Mesodermal cell (in vitro differentiated cells): Measurements from ENCODE around the gene RBM11.

Experiments
- H3K27ac ChIP-seq: 2 replicates; pipeline ENCODE4 v1.7.0; 2013; ENCODE audit warnings: mild to moderate bottlenecking, low read depth, low read length, moderate library complexity; ENCODE audit not compliant: severe bottlenecking
- H3K36me3 ChIP-seq: 2 replicates; pipeline ENCODE4 v1.7.1; 2013; ENCODE audit warnings: mild to moderate bottlenecking, low read length, moderate library complexity; ENCODE audit not compliant: control insufficient read depth, insufficient read depth
- H3K4me1 ChIP-seq: one replicate; pipeline ENCODE4 v1.7.1; 2013; ENCODE audit warnings: mild to moderate bottlenecking, low read length; ENCODE audit not compliant: insufficient read depth, control insufficient read depth, poor library complexity, severe bottlenecking
- H3K4me3 ChIP-seq: 2 replicates; pipeline ENCODE4 v1.7.0; 2013; ENCODE audit warnings: low read length, control low read depth, mild to moderate bottlenecking; ENCODE audit not compliant: insufficient read depth, poor library complexity, severe bottlenecking; ENCODE audit errors: extremely low read depth
- H3K9me3 ChIP-seq: 2 replicates; pipeline ENCODE4 v1.7.1; 2013; ENCODE audit warnings: mild to moderate bottlenecking, low read length, moderate library complexity; ENCODE audit not compliant: control insufficient read depth
- WGBS, 2 experiments: methylation state at CpG; one replicate each; pipeline ENCODE4 v1.1.5; 2013; ENCODE audit warnings: missing lambda C conversion rate in 2 of 2; ENCODE audit not compliant: insufficient coverage in 2 of 2; 5-methylcytosine and 5-hydroxymethylcytosine counted together

Gene RBM11

GRCh38 chr21:14270631-14271030, 54.7 kb downstream of the RBM11 start:
- 100% methylated on average over 2 of the region's 2 CpGs; no CpG with 5 or more reads in 1 of the 2 experiments for WGBS, 2 experiments
- Histone ChIP-seq H3K27ac (no peak overlapping the region), H3K36me3 (no peaks in the 10 kb centered on the region), H3K4me1 (no peaks in the 10 kb centered on the region), H3K9me3 (no peaks in the 10 kb centered on the region), H3K4me3 (no peak overlapping the region)

- Histone ChIP-seq H3K27ac (no peak overlapping the region), H3K4me1 (no peaks in the 10 kb centered on the region), H3K36me3 (no peaks in the 10 kb centered on the region), H3K9me3 (no peaks in the 10 kb centered on the region), H3K4me3 (no peak overlapping the region)
- WGBS, 2 experiments, result 80 to 100% methylated on average over 1 of the region's 3 CpGs
Observed at GRCh38 chr21:14271053-14271452, 55.1 kb downstream of the RBM11 start.

- 67 to 69% methylated on average over 4 of the region's 6 CpGs for WGBS, 2 experiments
- Histone ChIP-seq H3K4me3 (no peak overlapping the region), H3K9me3 (no peaks in the 10 kb centered on the region), H3K36me3 (no peaks in the 10 kb centered on the region), H3K27ac (no peak overlapping the region), H3K4me1 (no peaks in the 10 kb centered on the region)
Observed at GRCh38 chr21:14271641-14272040, 55.7 kb downstream of the RBM11 start.

GRCh38 chr21:14273736-14274538, 58.0 kb downstream of the RBM11 start:
- Histone ChIP-seq H3K27ac (no peak overlapping the region), H3K4me3 (no peak overlapping the region), H3K36me3 (no peaks in the 10 kb centered on the region), H3K4me1 (no peaks in the 10 kb centered on the region), H3K9me3 (no peaks in the 10 kb centered on the region)
- 76 to 85% methylated on average over 30 to 31 of the region's 39 CpGs for WGBS, 2 experiments

- Histone ChIP-seq H3K27ac (no peak overlapping the region), H3K36me3 (no peaks in the 10 kb centered on the region), H3K9me3 (no peaks in the 10 kb centered on the region), H3K4me3 (no peak overlapping the region), H3K4me1 (no peaks in the 10 kb centered on the region)
- WGBS, 2 experiments, result 88 to 95% methylated on average over 2 to 3 of the region's 4 CpGs
Observed at GRCh38 chr21:14275702-14276205, 59.8 kb downstream of the RBM11 start.
